GM23338 (cell line): Measurements from ENCODE around the gene RBP3. TPM values are rescaled to one million over a fixed set of nuclear protein-coding genes. Genes with fewer than 3 reads are reported as not detected.

Experiments used
- ATAC-seq: fragments of 200-7000 bp; cut with Tn5 transposase; 3 replicates; pipeline ENCODE4 v1.9.1; 2020
- DNase-seq: peaks from one replicate; pipeline ENCODE4 v3.0.0-alpha.2; 2015; ENCODE audit warnings: low spot score
- H2AFZ ChIP-seq: fragments of 200-600 bp; sonication (generic); 2 replicates; pipeline ENCODE4 v1.8.0; 2016; ENCODE audit warnings: antibody characterized with exemption, mild to moderate bottlenecking, moderate library complexity
- H3F3A ChIP-seq: fragments of 200-600 bp; sonication (generic); replicated peaks from 2 replicates; pipeline ENCODE4 v1.8.0; 2017; ENCODE audit warnings: antibody characterized with exemption, mixed run types, low read depth
- H3K27ac ChIP-seq: fragments of 200-600 bp; sonication (generic); 2 replicates; pipeline ENCODE4 v1.6.1; 2016; ENCODE audit warnings: low read depth
- H3K27me3 ChIP-seq: fragments of 200-600 bp; sonication (generic); 2 replicates; pipeline ENCODE4 v1.8.0; 2016; ENCODE audit warnings: mild to moderate bottlenecking, mixed run types, moderate library complexity; ENCODE audit not compliant: insufficient read depth
- H3K36me3 ChIP-seq: fragments of 200-600 bp; sonication (generic); 2 replicates; pipeline ENCODE4 v1.8.0; 2016; ENCODE audit warnings: mild to moderate bottlenecking; ENCODE audit not compliant: insufficient read depth
- H3K4me1 ChIP-seq: fragments of 200-600 bp; sonication (generic); 2 replicates; pipeline ENCODE4 v1.8.0; 2016; ENCODE audit warnings: mild to moderate bottlenecking, moderate library complexity; ENCODE audit not compliant: insufficient read depth
- H3K4me2 ChIP-seq: fragments of 200-600 bp; sonication (generic); 2 replicates; pipeline ENCODE4 v1.7.1; 2017; ENCODE audit warnings: mixed run types
- H3K4me3 ChIP-seq: fragments of 200-600 bp; sonication (generic); 2 replicates; pipeline ENCODE4 v1.6.1; 2016; ENCODE audit warnings: mixed run types
- H3K79me2 ChIP-seq: fragments of 200-600 bp; sonication (generic); replicated peaks from 2 replicates; pipeline ENCODE4 v1.8.0; 2017; ENCODE audit warnings: mild to moderate bottlenecking; ENCODE audit not compliant: insufficient read depth
- H3K9me2 ChIP-seq: fragments of 200-600 bp; sonication (generic); 2 replicates; pipeline ENCODE4 v1.8.0; 2017; ENCODE audit not compliant: insufficient read depth
- H4K20me1 ChIP-seq: fragments of 200-600 bp; sonication (generic); replicated peaks from 2 replicates; pipeline ENCODE4 v1.8.0; 2017; ENCODE audit warnings: mild to moderate bottlenecking; ENCODE audit not compliant: insufficient read depth
- H3K27ac Mint-ChIP-seq: 2 replicates; pipeline ENCODE4 v1.8.0; 2020; ENCODE audit warnings: inconsistent platforms, mild to moderate bottlenecking, moderate library complexity, mixed read lengths
- H3K27me3 Mint-ChIP-seq: 3 replicates; pipeline ENCODE4 v1.8.0; 2022; ENCODE audit warnings: low read depth, mild to moderate bottlenecking, moderate library complexity, mixed read lengths, inconsistent platforms; ENCODE audit not compliant: insufficient read depth, poor library complexity
- H3K36me3 Mint-ChIP-seq: 3 replicates; pipeline ENCODE4 v1.8.0; 2021; ENCODE audit warnings: low read depth, mild to moderate bottlenecking, inconsistent platforms, moderate library complexity, mixed read lengths
- H3K4me1 Mint-ChIP-seq: 3 replicates; pipeline ENCODE4 v1.8.0; 2020; ENCODE audit warnings: mild to moderate bottlenecking, inconsistent platforms, mixed read lengths
- H3K4me3 Mint-ChIP-seq: 3 replicates; pipeline ENCODE4 v1.8.0; 2021; ENCODE audit warnings: moderate library complexity, mild to moderate bottlenecking, inconsistent platforms, mixed read lengths
- H3K9me3 Mint-ChIP-seq: 3 replicates; pipeline ENCODE4 v1.8.0; 2020; ENCODE audit warnings: moderate library complexity, mild to moderate bottlenecking, inconsistent platforms, mixed read lengths
- CREB1 ChIP-seq: fragments of 250-450 bp; sonication (Bioruptor Pico); IDR thresholded peaks from 2 replicates; pipeline ENCODE4 v1.5.0; 2020; ENCODE audit warnings: low read depth, mild to moderate bottlenecking, moderate library complexity
- EZH2 ChIP-seq: fragments of 200-600 bp; sonication (generic); IDR thresholded peaks from one replicate; pipeline ENCODE4 v1.8.0; 2017; ENCODE audit warnings: antibody characterized with exemption, mild to moderate bottlenecking, low read depth; ENCODE audit not compliant: unreplicated experiment
- EZH2phosphoT487 ChIP-seq: fragments of 200-600 bp; sonication (generic); IDR thresholded peaks from one replicate; pipeline ENCODE4 v1.8.1; 2018; ENCODE audit warnings: antibody characterized with exemption; ENCODE audit not compliant: unreplicated experiment
- JUNB ChIP-seq: IDR thresholded peaks from one replicate; pipeline ENCODE4 v1.6.1; 2016; ENCODE audit warnings: antibody characterized with exemption; ENCODE audit not compliant: unreplicated experiment
- NANOG ChIP-seq: IDR thresholded peaks from 2 replicates; pipeline ENCODE4 v1.6.1; 2016; ENCODE audit warnings: antibody characterized with exemption, borderline replicate concordance
- POLR2AphosphoS5 ChIP-seq: IDR thresholded peaks from 2 replicates; pipeline ENCODE4 v1.6.1; 2016; ENCODE audit warnings: antibody characterized with exemption, low read depth
- STAT1 ChIP-seq: IDR thresholded peaks from one replicate; pipeline ENCODE4 v1.6.1; 2016; ENCODE audit warnings: antibody characterized with exemption; ENCODE audit not compliant: unreplicated experiment
- ZNF114 ChIP-seq: fragments of 250-450 bp; sonication (Bioruptor Pico); IDR thresholded peaks from 2 replicates; pipeline ENCODE4 v1.5.0; 2020; ENCODE audit warnings: mild to moderate bottlenecking, moderate library complexity
- ZNF331 ChIP-seq: fragments of 250-450 bp; sonication (Bioruptor Pico); IDR thresholded peaks from 2 replicates; pipeline ENCODE4 v1.5.0; 2020; ENCODE audit warnings: low read depth, mild to moderate bottlenecking, moderate library complexity
- long read RNA-seq: library from polyadenylated mRNA; unstranded; transcript quantifications from one replicate; pipeline ENCODE4 v2.0.0, GENCODE V29; 2020; ENCODE audit not compliant: unreplicated experiment
- polyA plus RNA-seq: library from polyadenylated mRNA; unstranded; fragments of >200 nt; fragmentation: Nextera tagmentation; extraction: Ambion mirVana; gene quantifications from 2 replicates; pipeline ENCODE4 v1.2.1, GENCODE V29; 2016
- total RNA-seq: library from RNA; depleted of rRNA; stranded (reverse); fragments of >200 nt; shearing (Covaris generic); gene quantifications from 2 replicates; pipeline ENCODE4 v1.2.3, GENCODE V29; 2014; rRNA removed
- TF ChIP-seq, protein P1 (sequence below): IDR thresholded peaks from 2 replicates; pipeline ENCODE4 v1.6.1; 2016; ENCODE audit warnings: antibody characterized with exemption
- TF ChIP-seq, protein P2 (sequence below), 2 experiments: fragments of 200-600 bp in 1 of 2; sonication (generic) in 1 of 2; conservative IDR thresholded peaks; 2 replicates each; pipeline versions ENCODE4 v1.5.1 to v1.6.1; 2016 to 2017; ENCODE audit warnings: antibody characterized with exemption in 2 of 2, low read depth in 2 of 2, mild to moderate bottlenecking in 2 of 2, moderate library complexity in 1 of 2
- TF ChIP-seq, protein P3 (sequence below): fragments of 250-450 bp; sonication (Bioruptor Pico); IDR thresholded peaks from 2 replicates; pipeline ENCODE4 v1.5.0; 2020; ENCODE audit warnings: mild to moderate bottlenecking, moderate library complexity
- TF ChIP-seq, protein P4 (sequence below): IDR thresholded peaks from one replicate; pipeline ENCODE4 v1.6.1; 2018; ENCODE audit warnings: antibody characterized with exemption; ENCODE audit not compliant: unreplicated experiment

RBP3 gene
- total RNA-seq (not detected in 2 replicates), polyA plus RNA-seq (not detected in 2 replicates)
- long read RNA-seq, result 0 reads

DNA sequence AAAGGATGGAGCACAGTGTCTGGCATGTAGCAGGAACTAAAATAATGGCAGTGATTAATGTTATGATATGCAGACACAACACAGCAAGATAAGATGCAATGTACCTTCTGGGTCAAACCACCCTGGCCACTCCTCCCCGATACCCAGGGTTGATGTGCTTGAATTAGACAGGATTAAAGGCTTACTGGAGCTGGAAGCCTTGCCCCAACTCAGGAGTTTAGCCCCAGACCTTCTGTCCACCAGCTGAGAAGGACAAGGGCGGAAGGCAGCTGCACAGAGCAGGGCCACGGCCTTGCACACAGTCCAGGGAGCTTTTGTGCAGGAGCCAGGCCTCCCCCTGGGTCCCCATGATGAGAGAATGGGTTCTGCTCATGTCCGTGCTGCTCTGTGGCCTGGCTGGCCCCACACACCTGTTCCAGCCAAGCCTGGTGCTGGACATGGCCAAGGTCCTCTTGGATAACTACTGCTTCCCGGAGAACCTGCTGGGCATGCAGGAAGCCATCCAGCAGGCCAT lies at the start of gene RBP3:
Gene RBP3 (plus strand): TSS at position 226 of the 514 bp plus-strand sequence. CDS start 122 bp downstream, at position 348.
- DNase-seq (no peak), ATAC-seq (no peak)
- Mint-ChIP-seq H3K36me3 (no peaks in the 10 kb centered on the region), H3K27ac (no peak within 1 kb of the TSS), H3K4me3 (no peak within 1 kb of the TSS), H3K27me3 (peaks cover 6% of the 10 kb centered on the region), H3K4me1 (peaks cover 9% of the 10 kb centered on the region; the same call in 1 of the 3 replicates), H3K9me3 (no peaks in the 10 kb centered on the region)
- TF ChIP-seq, protein P1, sequence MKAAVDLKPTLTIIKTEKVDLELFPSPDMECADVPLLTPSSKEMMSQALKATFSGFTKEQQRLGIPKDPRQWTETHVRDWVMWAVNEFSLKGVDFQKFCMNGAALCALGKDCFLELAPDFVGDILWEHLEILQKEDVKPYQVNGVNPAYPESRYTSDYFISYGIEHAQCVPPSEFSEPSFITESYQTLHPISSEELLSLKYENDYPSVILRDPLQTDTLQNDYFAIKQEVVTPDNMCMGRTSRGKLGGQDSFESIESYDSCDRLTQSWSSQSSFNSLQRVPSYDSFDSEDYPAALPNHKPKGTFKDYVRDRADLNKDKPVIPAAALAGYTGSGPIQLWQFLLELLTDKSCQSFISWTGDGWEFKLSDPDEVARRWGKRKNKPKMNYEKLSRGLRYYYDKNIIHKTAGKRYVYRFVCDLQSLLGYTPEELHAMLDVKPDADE, result no peak
- no peak for TF ChIP-seq EZH2phosphoT487
- no peak for TF ChIP-seq ZNF331 (CRISPR knock-in tag)
- TF ChIP-seq NANOG, result no peak
- TF ChIP-seq, protein P2, sequence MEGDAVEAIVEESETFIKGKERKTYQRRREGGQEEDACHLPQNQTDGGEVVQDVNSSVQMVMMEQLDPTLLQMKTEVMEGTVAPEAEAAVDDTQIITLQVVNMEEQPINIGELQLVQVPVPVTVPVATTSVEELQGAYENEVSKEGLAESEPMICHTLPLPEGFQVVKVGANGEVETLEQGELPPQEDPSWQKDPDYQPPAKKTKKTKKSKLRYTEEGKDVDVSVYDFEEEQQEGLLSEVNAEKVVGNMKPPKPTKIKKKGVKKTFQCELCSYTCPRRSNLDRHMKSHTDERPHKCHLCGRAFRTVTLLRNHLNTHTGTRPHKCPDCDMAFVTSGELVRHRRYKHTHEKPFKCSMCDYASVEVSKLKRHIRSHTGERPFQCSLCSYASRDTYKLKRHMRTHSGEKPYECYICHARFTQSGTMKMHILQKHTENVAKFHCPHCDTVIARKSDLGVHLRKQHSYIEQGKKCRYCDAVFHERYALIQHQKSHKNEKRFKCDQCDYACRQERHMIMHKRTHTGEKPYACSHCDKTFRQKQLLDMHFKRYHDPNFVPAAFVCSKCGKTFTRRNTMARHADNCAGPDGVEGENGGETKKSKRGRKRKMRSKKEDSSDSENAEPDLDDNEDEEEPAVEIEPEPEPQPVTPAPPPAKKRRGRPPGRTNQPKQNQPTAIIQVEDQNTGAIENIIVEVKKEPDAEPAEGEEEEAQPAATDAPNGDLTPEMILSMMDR (conservative IDR thresholded peaks at IDR 0.05; ENCODE audit: low read depth in 2 of 2), result no peak
- no peak for TF ChIP-seq POLR2AphosphoS5
- no peak for TF ChIP-seq EZH2
- no peak for TF ChIP-seq STAT1
- TF ChIP-seq JUNB, result no peak
- no peak for TF ChIP-seq CREB1 (CRISPR knock-in tag)
- TF ChIP-seq ZNF114, result no peak
- TF ChIP-seq, protein P3, sequence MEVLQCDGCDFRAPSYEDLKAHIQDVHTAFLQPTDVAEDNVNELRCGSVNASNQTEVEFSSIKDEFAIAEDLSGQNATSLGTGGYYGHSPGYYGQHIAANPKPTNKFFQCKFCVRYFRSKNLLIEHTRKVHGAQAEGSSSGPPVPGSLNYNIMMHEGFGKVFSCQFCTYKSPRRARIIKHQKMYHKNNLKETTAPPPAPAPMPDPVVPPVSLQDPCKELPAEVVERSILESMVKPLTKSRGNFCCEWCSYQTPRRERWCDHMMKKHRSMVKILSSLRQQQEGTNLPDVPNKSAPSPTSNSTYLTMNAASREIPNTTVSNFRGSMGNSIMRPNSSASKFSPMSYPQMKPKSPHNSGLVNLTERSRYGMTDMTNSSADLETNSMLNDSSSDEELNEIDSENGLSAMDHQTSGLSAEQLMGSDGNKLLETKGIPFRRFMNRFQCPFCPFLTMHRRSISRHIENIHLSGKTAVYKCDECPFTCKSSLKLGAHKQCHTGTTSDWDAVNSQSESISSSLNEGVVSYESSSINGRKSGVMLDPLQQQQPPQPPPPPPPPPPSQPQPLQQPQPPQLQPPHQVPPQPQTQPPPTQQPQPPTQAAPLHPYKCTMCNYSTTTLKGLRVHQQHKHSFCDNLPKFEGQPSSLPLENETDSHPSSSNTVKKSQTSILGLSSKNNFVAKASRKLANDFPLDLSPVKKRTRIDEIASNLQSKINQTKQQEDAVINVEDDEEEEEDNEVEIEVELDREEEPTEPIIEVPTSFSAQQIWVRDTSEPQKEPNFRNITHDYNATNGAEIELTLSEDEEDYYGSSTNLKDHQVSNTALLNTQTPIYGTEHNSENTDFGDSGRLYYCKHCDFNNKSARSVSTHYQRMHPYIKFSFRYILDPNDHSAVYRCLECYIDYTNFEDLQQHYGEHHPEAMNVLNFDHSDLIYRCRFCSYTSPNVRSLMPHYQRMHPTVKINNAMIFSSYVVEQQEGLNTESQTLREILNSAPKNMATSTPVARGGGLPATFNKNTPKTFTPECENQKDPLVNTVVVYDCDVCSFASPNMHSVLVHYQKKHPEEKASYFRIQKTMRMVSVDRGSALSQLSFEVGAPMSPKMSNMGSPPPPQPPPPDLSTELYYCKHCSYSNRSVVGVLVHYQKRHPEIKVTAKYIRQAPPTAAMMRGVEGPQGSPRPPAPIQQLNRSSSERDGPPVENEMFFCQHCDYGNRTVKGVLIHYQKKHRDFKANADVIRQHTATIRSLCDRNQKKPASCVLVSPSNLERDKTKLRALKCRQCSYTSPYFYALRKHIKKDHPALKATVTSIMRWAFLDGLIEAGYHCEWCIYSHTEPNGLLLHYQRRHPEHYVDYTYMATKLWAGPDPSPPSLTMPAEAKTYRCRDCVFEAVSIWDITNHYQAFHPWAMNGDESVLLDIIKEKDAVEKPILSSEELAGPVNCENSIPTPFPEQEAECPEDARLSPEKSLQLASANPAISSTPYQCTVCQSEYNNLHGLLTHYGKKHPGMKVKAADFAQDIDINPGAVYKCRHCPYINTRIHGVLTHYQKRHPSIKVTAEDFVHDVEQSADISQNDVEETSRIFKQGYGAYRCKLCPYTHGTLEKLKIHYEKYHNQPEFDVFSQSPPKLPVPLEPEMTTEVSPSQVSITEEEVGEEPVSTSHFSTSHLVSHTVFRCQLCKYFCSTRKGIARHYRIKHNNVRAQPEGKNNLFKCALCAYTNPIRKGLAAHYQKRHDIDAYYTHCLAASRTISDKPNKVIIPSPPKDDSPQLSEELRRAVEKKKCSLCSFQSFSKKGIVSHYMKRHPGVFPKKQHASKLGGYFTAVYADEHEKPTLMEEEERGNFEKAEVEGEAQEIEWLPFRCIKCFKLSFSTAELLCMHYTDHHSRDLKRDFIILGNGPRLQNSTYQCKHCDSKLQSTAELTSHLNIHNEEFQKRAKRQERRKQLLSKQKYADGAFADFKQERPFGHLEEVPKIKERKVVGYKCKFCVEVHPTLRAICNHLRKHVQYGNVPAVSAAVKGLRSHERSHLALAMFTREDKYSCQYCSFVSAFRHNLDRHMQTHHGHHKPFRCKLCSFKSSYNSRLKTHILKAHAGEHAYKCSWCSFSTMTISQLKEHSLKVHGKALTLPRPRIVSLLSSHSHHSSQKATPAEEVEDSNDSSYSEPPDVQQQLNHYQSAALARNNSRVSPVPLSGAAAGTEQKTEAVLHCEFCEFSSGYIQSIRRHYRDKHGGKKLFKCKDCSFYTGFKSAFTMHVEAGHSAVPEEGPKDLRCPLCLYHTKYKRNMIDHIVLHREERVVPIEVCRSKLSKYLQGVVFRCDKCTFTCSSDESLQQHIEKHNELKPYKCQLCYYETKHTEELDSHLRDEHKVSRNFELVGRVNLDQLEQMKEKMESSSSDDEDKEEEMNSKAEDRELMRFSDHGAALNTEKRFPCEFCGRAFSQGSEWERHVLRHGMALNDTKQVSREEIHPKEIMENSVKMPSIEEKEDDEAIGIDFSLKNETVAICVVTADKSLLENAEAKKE (CRISPR knock-in tag), result no peak
- TF ChIP-seq, protein P4, sequence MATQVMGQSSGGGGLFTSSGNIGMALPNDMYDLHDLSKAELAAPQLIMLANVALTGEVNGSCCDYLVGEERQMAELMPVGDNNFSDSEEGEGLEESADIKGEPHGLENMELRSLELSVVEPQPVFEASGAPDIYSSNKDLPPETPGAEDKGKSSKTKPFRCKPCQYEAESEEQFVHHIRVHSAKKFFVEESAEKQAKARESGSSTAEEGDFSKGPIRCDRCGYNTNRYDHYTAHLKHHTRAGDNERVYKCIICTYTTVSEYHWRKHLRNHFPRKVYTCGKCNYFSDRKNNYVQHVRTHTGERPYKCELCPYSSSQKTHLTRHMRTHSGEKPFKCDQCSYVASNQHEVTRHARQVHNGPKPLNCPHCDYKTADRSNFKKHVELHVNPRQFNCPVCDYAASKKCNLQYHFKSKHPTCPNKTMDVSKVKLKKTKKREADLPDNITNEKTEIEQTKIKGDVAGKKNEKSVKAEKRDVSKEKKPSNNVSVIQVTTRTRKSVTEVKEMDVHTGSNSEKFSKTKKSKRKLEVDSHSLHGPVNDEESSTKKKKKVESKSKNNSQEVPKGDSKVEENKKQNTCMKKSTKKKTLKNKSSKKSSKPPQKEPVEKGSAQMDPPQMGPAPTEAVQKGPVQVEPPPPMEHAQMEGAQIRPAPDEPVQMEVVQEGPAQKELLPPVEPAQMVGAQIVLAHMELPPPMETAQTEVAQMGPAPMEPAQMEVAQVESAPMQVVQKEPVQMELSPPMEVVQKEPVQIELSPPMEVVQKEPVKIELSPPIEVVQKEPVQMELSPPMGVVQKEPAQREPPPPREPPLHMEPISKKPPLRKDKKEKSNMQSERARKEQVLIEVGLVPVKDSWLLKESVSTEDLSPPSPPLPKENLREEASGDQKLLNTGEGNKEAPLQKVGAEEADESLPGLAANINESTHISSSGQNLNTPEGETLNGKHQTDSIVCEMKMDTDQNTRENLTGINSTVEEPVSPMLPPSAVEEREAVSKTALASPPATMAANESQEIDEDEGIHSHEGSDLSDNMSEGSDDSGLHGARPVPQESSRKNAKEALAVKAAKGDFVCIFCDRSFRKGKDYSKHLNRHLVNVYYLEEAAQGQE, result no peak
- Histone ChIP-seq H3K4me1 (no peaks in the 10 kb centered on the region), H2AFZ (no peak within 1 kb of the TSS), H3K4me3 (no peak within 1 kb of the TSS), H3K27ac (no peak within 1 kb of the TSS), H3K79me2 (no peaks in the 10 kb centered on the region), H3F3A (no peaks in the 10 kb centered on the region), H4K20me1 (no peaks in the 10 kb centered on the region), H3K4me2 (no peak within 1 kb of the TSS), H3K27me3 (no peaks in the 10 kb centered on the region), H3K9me2 (no peaks in the 10 kb centered on the region; the same call in 1 of the 2 replicates), H3K36me3 (no peaks in the 10 kb centered on the region)
